ENCODE measurements around the gene D2HGDH.
A peak's percentile ranks its signal among the peaks of the same experiment; 100 is the strongest.
"Not testable (repeated sequence)": the region's sequence is repeated elsewhere in the genome, so short reads cannot be mapped to it uniquely, and the experiment has no call there.

Gene D2HGDH

DNA sequence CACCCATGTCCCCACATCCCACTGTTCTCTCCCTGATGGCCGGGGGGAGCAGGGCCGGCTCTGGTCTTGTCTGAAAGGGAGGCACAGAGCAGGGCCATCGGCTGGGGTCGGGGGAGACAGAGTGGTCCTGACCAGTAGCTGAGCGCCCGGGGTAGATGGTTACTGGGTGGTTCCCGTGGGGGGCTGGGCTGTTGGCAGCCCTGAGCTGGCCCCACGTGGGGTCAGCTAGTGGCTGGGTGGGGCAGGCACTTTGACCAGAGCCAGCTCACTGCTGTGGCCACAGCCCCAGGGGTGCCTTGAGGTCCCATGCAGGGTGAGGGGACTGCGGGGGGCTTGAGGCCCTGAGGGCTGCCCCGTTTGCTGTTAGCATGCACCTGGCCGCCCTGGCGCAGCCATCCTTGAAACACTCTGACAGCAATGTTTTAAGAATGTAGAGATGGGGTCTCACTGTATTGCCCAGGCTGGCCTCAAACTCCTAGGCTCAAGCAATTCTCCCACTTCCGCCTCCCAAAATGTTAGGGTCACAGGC lies 62.2 kb downstream of the D2HGDH start:
- DNase-seq, result peak; percentile 32

DNA sequence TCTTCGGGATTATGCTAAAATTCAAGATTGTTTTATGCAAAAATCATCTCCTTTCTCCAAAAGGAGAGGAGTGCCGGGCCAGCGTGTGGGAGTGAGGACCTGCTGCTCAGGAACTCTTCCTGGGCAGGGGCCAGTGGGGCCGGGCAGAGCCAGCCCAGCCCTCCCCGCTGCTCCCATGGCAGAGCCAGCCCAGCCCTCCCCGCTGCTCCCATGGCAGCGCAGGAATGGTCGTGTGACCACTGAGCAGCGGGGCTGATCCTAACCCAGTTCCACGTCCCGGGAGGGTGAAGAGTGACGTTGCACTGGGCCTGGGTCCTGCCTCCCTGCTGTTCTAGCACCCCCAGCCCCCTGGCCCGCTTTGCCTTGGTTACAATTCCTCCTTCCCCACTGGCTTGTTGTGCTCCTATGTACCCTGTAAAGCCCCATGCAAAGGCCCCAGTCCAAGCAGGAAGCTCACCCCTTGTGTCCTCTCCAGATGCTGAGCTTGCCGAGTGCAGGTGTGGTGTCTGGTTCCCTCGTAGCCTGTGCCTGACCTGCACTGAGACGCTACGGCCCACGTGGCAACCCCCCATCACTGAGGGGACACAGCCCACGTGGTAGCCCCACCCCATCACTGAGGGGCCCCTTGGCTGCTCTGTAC lies 63.1 kb downstream of the D2HGDH start:
- peak; percentile 33 for DNase-seq

DNA sequence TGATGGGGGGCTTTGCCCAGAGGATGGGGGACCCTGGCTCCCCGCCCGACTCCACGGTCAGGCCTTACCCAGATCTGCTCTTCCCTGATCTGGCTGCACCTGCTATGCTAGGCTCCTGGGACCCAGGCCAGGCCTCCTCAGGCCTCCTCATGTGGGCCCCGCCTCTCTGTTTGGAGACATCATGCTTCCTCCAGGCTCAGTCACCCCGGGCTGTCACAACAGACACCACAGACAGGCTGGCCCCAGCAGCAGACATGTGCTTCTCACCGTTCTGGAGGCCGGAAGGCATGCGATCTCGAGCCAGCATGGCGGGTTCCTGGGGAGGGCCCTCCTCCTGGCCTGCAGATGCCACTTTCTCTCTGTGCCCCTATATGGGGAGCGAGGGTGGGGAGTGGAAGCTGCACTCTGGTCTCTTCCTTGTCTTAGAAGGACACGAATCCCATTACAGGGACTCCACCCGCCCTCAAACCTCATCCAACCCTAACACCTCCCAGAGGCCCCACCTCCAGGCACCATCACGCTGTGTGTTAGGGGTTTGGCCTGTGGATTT lies 63.7 kb downstream of the D2HGDH start:
- DNase-seq, result peak; percentile 32

DNA sequence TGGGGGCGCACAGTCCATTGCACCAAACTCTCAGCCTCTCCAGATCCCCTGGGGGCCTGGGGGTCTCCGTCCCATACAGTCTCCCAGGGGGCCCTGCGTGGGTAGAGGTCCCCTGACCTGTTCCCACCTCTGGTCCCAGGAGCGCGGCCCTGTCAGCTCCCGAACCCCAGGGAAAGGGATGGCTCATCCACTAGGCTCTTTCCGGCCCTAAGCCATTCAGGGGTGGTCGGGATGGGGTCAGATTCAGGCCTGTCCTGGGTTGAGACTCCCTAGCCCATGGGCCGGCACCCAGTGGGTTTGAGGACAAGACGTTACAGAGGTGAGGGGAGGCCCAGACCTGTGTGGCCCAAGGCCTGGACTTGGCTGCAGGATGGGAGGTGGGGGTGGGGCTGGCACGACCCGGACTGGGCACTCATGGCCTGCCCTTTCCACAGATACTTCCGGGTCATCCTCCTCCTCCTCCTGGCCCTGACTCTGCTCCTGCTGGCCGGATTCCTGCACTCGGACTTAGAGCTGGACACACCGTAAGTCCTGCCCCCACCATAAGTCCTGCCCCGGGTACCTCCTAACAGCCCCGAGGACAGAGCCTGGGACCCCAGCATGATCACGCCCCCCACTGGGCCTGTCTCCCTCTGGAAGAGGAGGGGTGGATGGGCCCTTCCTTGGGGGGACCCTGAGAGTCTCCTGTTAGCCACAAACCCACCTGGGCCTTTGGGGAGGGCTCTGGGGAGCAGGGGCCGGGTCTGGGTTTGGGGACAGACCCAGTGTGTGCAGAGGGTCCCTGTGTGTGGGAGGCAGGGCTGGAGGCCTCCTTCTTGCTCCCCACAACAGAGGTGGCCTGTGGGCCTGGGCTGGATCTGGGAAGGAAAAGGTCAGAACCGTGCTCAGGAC lies 64.4 kb downstream of the D2HGDH start:
- DNase-seq, result peak; percentile 36

DNA sequence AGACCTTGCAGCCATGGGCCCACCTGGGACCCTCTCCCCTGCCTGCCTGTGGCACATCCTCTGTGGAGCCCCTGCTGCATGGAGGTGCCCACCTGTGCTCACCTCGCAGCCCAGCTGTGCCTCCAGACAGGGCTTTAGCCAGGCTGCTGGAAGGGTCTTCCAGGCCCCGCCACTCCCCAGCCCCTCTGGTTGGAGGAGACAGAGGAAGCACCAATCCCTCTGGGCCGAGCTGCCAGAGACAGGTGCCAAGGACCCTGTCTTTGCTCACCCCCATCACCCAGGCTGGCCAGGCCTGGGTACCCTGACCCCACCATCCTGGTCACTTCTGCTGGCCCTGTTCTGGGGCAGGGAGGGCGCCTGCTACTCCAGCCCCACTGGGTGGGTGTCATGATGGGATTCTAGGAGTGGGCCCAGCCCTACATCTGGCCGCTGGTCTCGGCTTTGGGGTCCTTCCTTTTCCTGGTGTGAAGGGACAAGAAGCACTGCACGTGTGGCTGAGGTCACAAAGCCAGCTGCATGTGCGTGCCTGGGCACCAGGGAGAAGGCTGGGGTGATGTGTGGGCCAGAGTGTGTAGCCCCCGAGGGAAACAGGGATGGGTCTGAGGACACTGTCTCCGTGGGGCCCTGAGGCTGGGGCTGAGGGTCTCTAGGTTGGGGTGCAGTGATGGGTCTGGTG lies 65.2 kb downstream of the D2HGDH start:
- DNase-seq, result no peak

DNA sequence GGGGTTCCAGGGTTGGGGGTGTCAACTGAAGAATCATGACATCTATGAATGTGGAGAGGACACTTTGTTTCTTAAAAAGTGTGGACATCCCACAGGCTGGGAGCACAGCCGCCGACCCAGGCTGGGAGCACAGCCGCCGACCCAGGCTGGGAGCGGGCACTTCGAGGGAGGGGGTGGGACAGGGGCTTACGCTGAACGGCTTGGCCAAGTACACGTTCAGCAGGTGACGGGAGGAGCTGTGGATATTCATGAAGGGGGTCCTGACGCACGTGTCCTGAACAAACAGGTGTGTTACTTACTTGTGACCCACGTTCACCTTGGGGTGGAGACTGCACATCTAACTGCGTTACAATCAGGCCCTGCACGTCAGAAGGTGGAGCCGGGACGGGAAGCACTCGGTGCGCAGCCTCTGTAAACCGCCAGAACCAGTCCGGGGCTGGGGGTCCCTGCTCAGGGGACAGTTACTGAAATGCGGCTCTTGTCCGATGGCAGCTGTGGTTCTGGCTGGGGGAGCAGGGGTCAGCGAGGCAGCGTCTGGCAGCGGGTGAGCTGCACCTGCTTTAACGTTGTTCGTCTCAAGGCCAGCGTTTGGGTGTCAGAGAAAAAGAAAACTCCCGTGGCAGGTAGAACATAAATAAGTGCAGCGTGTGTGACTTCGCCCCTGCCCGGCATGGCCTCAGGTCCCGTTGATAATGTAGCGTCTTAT lies 65.9 kb downstream of the D2HGDH start:
- not testable (repeated sequence) for DNase-seq

DNA sequence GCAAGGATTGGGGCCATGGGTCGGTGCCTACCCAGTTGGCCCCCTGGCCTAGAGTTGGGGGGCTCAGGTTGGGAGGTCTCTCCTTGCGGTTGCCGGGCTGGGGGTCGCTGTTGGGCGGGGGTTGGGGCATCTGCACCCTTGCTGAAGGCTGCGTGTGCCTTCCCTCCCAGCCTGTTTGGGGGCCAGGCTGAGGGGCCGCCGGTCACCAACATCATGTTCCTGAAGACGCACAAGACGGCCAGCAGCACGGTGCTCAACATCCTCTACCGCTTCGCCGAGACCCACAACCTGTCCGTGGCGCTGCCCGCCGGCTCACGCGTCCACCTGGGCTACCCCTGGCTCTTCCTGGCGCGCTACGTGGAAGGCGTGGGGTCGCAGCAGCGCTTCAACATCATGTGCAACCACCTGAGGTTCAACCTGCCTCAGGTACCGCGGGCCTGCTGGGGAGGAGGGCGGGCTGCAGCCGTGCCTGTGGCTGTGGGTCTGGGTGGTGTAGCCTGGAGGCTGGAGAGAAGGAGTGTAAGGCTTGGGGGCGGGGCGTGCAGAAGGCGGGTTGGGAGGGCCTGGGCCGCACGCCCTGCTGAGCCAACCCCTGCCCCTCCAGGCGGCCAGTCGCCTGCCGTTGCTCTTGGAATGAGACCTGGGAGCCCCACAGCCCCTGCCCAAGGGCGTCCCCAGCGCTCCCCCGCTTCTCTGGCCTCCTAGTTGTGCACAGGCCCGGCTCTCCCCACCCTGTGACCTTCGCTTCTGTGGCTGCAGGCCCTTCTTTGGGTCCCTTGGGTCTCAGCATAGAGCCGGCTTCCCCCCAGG lies 67.4 kb downstream of the D2HGDH start:
- peak; percentile 34 for DNase-seq

DNA sequence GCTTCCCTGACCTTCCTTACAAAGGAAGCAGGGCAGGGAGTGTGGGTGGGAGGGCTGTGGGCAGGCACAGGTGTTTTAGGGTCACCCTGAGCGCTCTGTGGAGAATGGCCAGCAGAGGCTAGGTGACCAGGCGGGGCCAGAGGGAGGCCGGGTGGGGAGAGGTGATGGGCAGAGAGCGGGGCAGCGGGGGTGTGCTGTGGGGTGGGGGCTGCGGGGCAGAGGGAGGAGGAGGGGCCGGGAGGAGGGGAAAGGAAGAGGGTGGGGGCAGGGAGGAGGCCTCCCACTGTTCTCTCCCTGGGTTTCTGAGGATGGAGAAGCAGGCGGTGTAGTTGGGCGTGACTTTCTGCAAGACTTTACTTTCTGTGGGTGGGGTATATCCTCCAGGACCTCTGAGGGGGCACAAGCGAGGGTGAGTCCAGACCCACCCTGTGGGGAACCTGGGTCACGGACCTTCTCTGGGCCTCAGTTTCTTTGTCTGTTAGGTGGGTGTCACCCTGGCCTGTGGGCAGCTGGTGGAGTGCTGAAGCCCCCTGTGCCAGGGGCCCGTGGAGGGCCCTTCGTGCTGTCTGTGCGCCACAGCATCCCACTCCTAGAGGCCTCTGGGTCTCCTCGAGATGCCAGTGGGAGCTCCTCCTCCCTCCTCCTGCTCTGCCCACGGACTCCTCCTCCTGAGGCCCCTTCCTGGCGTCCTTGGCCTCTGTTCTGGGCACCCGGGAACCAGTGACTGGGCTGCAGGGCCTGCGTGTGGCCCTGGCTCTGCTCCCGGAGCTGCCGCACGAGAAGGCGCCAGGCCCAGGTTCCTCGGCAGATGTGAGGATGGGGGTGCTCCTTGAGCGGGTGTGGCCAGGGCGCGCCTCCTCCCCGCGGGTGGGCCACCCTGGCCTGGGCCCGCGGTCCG lies 68.2 kb downstream of the D2HGDH start:
- peak; percentile 41 for DNase-seq

DNA sequence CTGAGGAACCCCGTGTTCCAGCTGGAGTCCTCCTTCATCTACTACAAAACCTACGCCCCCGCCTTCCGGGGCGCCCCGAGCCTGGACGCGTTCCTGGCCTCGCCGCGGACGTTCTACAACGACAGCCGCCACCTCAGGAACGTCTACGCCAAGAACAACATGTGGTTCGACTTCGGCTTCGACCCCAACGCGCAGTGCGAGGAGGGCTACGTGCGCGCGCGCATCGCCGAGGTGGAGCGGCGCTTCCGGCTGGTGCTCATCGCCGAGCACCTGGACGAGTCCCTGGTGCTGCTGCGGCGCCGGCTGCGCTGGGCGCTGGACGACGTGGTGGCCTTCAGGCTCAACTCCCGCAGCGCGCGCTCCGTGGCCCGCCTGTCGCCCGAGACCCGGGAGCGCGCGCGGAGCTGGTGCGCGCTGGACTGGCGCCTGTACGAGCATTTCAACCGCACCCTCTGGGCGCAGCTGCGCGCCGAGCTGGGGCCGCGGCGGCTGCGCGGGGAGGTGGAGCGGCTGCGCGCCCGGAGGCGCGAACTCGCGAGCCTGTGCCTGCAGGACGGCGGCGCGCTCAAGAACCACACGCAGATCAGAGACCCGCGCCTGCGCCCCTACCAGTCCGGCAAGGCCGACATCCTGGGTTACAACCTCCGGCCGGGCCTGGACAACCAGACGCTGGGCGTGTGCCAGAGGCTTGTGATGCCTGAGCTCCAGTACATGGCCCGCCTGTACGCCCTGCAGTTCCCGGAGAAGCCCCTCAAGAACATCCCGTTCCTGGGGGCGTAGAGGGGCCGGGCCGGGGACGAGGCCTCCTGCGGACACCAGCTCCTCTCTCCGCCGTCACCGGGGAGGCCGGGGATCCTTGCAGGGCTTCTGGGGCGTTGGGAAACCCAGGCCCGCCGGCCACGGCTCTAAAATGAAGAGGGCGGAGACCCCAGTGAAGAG lies 69.2 kb downstream of the D2HGDH start:
- DNase-seq, result peak; percentile 81

DNA sequence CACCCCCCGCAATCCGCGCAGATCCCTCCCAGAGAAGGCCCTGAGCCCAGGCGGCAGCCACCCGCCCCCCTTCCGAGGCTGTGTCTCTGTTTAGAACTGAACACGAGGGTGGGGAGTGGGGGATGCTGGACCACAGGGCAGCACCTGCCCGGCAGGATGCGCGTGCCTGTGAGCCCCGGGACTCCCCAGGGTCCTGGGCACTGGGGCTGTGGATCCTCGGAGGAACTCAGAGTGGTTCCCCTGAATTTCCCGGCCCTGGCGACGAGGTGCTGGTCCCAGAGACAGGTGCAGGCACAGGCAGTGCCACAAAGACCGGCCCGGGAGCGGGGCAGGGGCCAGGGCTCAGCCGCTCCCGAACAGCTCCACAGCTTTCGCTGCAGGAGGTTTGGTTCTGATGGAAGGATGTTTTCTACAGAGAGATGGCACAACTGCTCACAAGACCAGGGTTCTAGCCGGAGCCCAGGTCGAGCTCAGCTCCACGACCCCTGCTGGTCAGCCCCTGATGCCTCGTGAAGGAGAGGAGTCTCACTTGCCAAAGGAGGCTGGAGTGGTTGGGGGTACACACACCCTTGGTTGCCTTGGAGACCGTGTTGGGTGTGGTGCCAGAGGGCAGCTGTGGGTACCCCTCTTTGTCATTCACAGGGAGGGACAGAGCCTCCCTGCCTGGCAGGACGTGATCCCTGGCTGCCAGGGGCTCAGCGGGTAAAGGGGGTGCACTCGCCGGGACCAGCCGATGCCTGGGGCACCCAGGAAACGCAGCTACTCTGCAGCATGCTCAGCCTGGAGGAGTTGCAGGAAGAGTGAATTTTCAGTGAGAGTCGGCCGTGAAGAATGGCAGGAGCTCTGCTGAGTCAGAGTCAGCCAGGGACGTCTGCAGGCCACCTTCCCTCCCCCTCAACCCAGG lies 70.1 kb downstream of the D2HGDH start:
- DNase-seq, result peak; percentile 42

DNA sequence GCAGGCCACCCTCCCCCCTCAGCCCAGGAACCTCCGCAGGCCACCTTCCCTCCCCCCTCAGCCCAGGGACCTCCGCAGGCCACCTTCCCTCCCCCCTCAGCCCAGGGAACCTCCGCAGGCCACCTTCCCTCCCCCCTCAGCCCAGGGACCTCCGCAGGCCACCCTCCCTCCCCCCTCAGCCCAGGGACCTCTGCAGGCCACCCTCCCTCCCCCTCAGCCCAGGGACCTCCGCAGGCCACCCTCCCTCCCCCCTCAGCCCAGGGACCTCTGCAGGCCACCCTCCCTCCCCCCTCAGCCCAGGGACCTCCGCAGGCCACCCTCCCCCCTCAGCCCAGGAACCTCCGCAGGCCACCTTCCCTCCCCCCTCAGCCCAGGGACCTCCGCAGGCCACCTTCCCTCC lies 71.8 kb downstream of the D2HGDH start:
- DNase-seq, result not testable (repeated sequence)

DNA sequence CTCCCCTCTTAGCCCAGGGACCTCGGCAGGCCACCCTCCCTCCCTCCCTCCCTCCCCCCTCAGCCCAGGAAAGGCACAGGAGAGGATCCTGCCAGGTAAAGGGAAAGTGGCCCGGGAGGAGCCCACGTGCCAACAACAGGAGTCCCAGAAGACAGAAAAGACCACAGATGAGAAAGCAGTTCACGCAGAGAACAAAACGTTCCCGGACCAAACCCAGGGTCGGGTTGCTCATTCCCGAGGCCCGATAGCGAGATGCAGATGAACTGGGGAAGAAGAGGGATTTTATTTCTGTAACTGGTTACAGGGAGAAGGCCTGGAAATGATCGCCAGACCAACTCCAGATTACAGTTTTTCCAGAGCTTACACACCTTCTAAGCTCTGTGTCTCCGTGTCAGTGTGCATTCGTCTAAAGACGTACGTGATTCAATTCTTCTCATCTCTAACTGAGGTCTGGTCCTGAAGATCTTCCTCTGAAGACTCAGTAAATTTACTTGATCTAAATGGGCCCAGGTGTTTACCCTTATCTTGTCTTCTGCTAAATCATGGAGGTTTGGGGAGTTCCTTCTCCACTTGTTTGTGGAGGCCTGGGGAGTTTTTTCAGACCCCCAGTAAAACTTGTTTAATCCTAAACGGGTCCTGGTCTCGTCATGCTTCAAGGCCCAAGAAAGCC lies 73.8 kb downstream of the D2HGDH start:
- no peak for DNase-seq

DNA sequence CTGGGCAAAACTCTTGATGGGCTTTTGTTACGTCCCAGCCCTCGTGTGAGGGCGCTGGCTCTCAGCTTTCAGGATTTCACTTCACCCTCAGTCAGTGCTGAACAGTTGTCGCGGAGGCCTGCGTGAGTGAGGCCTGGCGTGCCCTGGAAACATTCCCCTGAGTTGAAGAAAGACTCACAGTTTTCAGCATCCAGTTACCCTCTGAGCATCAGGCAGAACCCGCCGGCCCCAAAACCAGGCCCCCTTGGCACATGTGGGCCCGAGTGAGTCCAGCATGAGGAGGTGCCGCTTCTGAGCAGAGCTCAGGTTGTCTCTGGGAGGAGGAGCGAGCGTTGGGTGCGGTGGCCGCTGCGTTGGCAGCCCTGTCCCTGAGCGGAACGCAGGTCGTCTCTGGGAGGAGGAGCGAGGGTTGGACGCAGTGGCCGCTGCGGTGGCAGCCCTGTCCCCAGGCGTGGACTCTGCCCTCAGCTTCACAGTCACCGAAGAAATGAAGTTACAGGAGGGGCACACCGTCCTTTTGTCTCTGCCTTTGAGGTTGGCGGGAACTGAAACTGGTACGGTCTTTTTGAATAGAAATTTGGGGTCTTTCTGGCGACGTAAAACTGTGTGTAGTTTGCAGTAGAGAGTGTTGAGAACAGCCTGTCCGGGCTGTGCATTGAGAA lies 74.4 kb downstream of the D2HGDH start, which contains the start of gene NEU4:
Gene NEU4, plus strand, starts transcription at position 473 of the 662 bp plus-strand sequence. CDS start 5,292 bp downstream, outside the sequence.
- no peak for DNase-seq

DNA sequence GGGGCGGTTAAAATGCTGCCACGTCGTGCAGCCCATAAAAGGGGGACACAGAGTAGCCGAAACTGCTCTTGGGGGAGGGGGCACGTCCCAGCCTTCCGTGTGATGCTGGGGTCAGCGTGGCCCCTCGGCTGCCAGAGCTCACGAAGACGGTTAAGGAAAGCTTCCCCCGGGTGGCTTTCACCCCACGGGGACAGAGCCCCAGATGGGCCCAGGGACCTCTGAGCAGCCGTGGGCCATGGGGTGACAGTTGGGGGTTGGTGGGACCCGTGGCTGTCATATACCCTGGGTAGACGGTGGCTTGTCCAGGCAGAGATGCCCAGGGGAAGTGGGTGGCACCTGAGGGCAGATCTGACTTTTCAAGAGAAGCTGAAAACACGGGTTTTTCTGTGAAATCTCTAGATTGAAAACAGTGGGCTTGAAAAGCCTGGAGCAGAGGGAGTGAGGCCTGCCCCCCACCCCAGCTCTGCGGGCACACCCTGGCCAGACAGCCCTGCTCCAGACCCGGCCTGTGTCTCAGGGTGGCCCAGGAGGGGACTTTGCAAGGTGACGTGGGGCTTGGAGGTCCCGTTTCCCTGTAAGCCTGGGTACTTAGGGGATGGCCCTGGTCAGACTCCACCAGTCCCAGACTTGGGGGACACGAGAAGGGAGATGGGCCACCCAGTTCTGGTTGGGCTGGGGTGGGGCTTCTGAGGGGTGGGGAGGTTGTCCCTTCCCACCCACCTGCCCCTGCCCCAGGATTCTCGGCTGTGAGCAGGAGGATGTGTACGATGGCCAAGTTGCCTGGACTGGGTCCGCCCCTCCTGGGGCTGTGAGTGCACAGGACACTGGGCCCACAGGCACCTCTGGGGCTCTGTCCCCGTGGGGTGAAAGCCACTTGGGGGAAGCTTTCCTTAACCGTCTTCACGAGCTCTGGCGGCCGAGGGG lies 75.2 kb downstream of the D2HGDH start:
- DNase-seq, result no peak

DNA sequence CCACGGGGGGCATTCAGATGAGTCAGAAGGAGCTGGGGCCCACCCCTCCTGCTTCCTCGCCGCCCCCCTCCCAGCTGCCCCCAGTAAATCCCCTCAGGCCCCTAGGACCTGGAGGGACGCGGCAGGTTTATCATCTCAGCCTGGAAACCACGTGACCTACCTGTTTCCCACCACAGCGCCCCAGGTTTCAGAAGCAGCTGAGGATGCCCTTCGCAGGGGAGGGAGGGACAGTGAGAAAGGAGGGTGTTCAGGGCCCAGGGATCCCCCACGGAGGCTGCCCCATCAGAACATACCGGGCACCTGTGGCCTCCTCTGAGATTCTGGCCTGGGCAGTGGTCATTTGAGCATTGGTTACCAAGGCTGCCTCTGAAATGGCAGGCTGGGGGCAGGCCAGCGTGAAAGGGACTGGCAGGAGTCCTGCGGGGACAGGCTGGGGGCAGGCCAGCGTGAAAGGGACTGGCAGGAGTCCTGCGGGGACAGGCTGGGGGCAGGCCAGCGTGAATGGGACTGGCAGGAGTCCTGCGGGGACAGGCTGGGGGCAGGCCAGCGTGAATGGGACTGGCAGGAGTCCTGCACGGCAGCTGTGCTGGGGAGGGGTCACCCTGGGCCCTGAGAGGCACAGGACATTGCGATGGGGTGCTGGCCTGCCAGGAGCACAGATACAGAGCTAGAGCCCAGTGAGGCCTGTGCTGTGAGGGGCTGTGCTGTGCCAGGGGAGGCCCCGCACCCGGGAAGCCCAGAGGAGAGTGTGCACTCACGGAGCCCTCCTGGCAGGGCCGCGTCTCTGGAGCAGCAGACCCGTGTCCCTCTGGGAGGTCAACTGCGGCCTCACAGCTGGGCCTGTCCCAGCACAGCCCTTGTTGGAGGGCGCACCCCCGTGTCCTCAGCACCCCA lies 76.1 kb downstream of the D2HGDH start:
- DNase-seq, result no peak

Measured in right forelimb (tissue), 1 donor.